Kidney epithelial cell (primary cell): Measurements from ENCODE around the gene STX1B. TPM values are rescaled to one million over a fixed set of nuclear protein-coding genes. Genes with fewer than 3 reads are reported as not detected.

Source experiments
- DNase-seq: peaks from one replicate; pipeline ENCODE4 v3.0.0-alpha.2; 2010; ENCODE audit warnings: low read depth
- H3K27me3 ChIP-seq: 2 replicates; pipeline ENCODE4 v1.6.0; 2011; ENCODE audit warnings: low read length; ENCODE audit not compliant: control insufficient read depth, insufficient read depth
- H3K36me3 ChIP-seq: 2 replicates; pipeline ENCODE4 v1.5.1; 2011; ENCODE audit warnings: low read length; ENCODE audit not compliant: control insufficient read depth, insufficient read depth
- H3K4me3 ChIP-seq: 2 replicates; pipeline ENCODE4 v1.5.1; 2011; ENCODE audit warnings: low read depth, mild to moderate bottlenecking, control low read depth, low read length
- total RNA-seq: library from RNA; depleted of rRNA; stranded (reverse); fragments of >200 nt; gene quantifications from 2 replicates; pipeline ENCODE4 v1.2.3, GENCODE V29; 2015
- TF ChIP-seq, protein P1 (sequence below): IDR thresholded peaks from 2 replicates; pipeline ENCODE4 v1.5.1; 2011; ENCODE audit warnings: mild to moderate bottlenecking, moderate library complexity, low read length, control low read depth, inconsistent platforms; ENCODE audit not compliant: insufficient read depth, poor library complexity, severe bottlenecking

The STX1B gene
- total RNA-seq, 1 donor from 2014 or later: 0.29 TPM

- TF ChIP-seq, protein P1, sequence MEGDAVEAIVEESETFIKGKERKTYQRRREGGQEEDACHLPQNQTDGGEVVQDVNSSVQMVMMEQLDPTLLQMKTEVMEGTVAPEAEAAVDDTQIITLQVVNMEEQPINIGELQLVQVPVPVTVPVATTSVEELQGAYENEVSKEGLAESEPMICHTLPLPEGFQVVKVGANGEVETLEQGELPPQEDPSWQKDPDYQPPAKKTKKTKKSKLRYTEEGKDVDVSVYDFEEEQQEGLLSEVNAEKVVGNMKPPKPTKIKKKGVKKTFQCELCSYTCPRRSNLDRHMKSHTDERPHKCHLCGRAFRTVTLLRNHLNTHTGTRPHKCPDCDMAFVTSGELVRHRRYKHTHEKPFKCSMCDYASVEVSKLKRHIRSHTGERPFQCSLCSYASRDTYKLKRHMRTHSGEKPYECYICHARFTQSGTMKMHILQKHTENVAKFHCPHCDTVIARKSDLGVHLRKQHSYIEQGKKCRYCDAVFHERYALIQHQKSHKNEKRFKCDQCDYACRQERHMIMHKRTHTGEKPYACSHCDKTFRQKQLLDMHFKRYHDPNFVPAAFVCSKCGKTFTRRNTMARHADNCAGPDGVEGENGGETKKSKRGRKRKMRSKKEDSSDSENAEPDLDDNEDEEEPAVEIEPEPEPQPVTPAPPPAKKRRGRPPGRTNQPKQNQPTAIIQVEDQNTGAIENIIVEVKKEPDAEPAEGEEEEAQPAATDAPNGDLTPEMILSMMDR: no peak
- H3K27me3 ChIP-seq: no peaks in the 10 kb centered on the region
- H3K4me3 ChIP-seq: peak within 1 kb of the TSS; percentile 86
- H3K36me3 ChIP-seq: peaks cover 1% of the 10 kb centered on the region
- DNase-seq: peak; percentile 51
Measured at GRCh38 chr16:30957456-30958174, 52.8 kb downstream of the STX1B start, which contains the start of gene SETD1A. Gene SETD1A, plus strand, starts transcription at chr16:30957754. Its CDS starts 978 bp downstream, at chr16:30958732.

- TF ChIP-seq, protein P1: peak; percentile 41
- DNase-seq: peak; percentile 64
- peaks cover 1% of the 10 kb centered on the region for H3K36me3 ChIP-seq
- H3K4me3 ChIP-seq: peak overlapping the region; percentile 86
- H3K27me3 ChIP-seq: no peaks in the 10 kb centered on the region
Measured at GRCh38 chr16:30956601-30957455, 53.6 kb downstream of the STX1B start.

DNA sequence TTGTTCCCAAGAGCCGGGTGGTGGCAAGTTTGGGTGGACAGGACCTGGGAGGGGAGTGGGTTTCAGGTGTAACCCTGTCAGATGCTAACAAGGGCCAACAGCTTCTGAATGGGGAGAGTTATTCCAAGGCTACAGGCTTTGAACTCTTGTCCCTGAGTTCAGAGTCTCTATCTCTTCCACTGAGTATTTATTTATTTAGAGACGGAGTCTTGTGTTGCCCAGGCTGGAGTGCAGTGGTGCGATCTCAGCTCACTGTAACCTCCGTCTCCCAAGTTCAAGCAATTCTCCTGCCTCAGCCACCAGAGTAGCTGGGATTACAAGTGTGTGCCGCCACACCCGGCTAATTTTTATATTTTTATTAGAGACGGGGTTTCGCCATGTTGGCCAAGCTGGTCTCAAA lies 55.4 kb downstream of the STX1B start:
- TF ChIP-seq, protein P1: no peak
- peaks cover 1% of the 10 kb centered on the region for H3K36me3 ChIP-seq
- DNase-seq: no peak
- H3K4me3 ChIP-seq: no peak overlapping the region
- H3K27me3 ChIP-seq: no peaks in the 10 kb centered on the region

DNA sequence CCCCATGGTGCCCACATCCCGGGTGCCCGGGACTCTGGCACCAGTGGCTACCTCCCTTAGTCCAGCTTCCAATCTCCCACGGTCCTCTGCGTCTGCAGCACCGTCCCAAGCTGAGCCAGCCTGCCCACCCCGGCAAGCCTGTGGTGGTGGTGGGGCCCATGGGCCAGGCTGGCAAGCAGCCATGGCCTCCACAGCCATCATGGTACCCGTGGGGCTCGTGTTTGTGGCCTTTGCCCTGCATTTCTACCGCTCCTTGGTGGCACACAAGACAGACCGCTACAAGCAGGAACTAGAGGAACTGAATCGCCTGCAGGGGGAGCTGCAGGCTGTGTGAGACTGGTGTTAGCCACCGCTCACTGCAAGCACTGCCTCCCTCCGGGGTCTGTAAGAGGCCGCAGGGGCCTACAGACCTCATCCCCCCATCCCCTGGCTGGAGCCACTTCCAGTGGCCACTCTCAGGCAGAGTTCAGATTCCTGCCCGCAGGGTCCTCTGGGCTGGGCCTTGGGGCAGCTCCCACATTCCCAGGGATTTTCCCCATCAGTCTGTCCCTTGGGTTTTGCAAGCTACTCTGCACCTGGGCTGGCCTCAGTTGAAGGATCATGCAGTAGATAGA lies 56.8 kb downstream of the STX1B start:
- TF ChIP-seq, protein P1: peak; percentile 80
- no peak for DNase-seq

DNA sequence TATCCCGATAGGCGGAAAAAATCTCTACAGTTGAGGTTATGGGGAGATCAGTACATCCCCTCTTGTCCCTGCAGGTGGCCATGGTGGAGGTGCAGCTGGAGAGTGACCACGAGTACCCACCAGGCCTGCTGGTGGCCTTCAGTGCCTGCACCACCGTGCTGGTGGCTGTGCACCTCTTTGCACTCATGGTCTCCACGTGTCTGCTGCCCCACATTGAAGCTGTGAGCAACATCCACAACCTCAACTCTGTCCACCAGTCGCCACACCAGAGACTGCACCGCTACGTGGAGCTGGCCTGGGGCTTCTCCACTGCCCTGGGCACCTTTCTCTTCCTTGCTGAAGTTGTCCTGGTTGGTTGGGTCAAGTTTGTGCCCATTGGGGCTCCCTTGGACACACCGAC lies 57.3 kb downstream of the STX1B start:
- DNase-seq: no peak
- H3K4me3 ChIP-seq: no peak overlapping the region
- no peaks in the 10 kb centered on the region for H3K27me3 ChIP-seq
- TF ChIP-seq, protein P1: no peak
- peaks cover 1% of the 10 kb centered on the region for H3K36me3 ChIP-seq

More for the DNA sequence above, 56.8 kb downstream of the STX1B start:
- Histone ChIP-seq H3K36me3 (peaks cover 1% of the 10 kb centered on the region), H3K4me3 (no peak overlapping the region), H3K27me3 (no peaks in the 10 kb centered on the region)
